OCI-LY7 (cell line): Measurements from ENCODE around the gene MAST2. TPM values are rescaled to one million over a fixed set of nuclear protein-coding genes. Genes with fewer than 3 reads are reported as not detected.
A peak's percentile ranks its signal among the peaks of the same experiment; 100 is the strongest.

Experiments
- BruUV-seq: library from RNA; stranded (reverse); fragments of 400-500 nt; replicated peaks from 2 replicates; lab custom pipeline; 2021; lab: Mats Ljungman, UMichigan
- CTCF ChIA-PET: fragments of 300-600 bp; sonication (Branson Sonifier 250); formaldehyde crosslinking; loops from one replicate; lab custom pipeline; 2022; ENCODE audit warnings: antibody characterized with exemption; ENCODE audit not compliant: unreplicated experiment; lab: Charles Lee
- POLR2A ChIA-PET: fragments of 300-600 bp; sonication (Branson Sonifier 250); formaldehyde crosslinking; loops from one replicate; lab custom pipeline; 2022; ENCODE audit warnings: antibody characterized with exemption; lab: Charles Lee
- DNase-seq: peaks from one replicate; pipeline ENCODE4 v3.0.0-alpha.2; 2015; ENCODE audit warnings: low spot score
- H2AFZ ChIP-seq: fragments of 200-600 bp; sonication (generic), shearing (Covaris generic); 2 replicates; pipeline ENCODE4 v1.6.1; 2014; ENCODE audit warnings: mild to moderate bottlenecking, antibody characterized with exemption, low read length, moderate library complexity
- H3K27ac ChIP-seq: fragments of 200-600 bp; sonication (generic); 2 replicates; pipeline ENCODE4 v1.5.1; 2014; ENCODE audit warnings: mixed run types, low read depth, mild to moderate bottlenecking, moderate library complexity, low read length, inconsistent platforms; ENCODE audit not compliant: poor library complexity, severe bottlenecking
- H3K36me3 ChIP-seq: fragments of 200-600 bp; sonication (generic); 2 replicates; pipeline ENCODE4 v1.6.1; 2014; ENCODE audit warnings: mild to moderate bottlenecking, antibody characterized with exemption, low read length, moderate library complexity, mixed read lengths; ENCODE audit not compliant: insufficient read depth
- H3K4me1 ChIP-seq: fragments of 200-600 bp; sonication (generic); 2 replicates; pipeline ENCODE4 v1.5.1; 2014; ENCODE audit warnings: mild to moderate bottlenecking, low read length; ENCODE audit not compliant: insufficient read depth, poor library complexity, severe bottlenecking
- H3K4me2 ChIP-seq: fragments of 200-600 bp; sonication (generic); 2 replicates; pipeline ENCODE4 v1.6.1; 2014; ENCODE audit warnings: mild to moderate bottlenecking, low read length
- H3K4me3 ChIP-seq: fragments of 200-600 bp; sonication (generic); 2 replicates; pipeline ENCODE4 v1.5.1; 2014; ENCODE audit warnings: mild to moderate bottlenecking, low read depth, low read length; ENCODE audit not compliant: poor library complexity, severe bottlenecking
- H3K79me2 ChIP-seq: fragments of 200-600 bp; sonication (generic); 2 replicates; pipeline ENCODE4 v1.6.1; 2016; ENCODE audit warnings: low read depth, mild to moderate bottlenecking, low read length, moderate library complexity, mixed read lengths; ENCODE audit not compliant: insufficient read depth
- H3K9me2 ChIP-seq: fragments of 200-600 bp; sonication (generic); 2 replicates; pipeline ENCODE4 v1.6.1; 2016; ENCODE audit warnings: mild to moderate bottlenecking, low read length, mixed read lengths; ENCODE audit not compliant: insufficient read depth
- H3K9me3 ChIP-seq: fragments of 200-600 bp; sonication (generic); 2 replicates; pipeline ENCODE4 v1.6.1; 2014; ENCODE audit warnings: mild to moderate bottlenecking, mixed run types, low read length, mixed read lengths
- H4K20me1 ChIP-seq: fragments of 200-600 bp; sonication (generic); 2 replicates; pipeline ENCODE4 v1.6.1; 2014; ENCODE audit warnings: mild to moderate bottlenecking, antibody characterized with exemption, low read length, moderate library complexity, mixed read lengths; ENCODE audit not compliant: insufficient read depth
- EZH2phosphoT487 ChIP-seq: fragments of 200-600 bp; sonication (generic); IDR thresholded peaks from 2 replicates; pipeline ENCODE4 v1.6.1; 2018; ENCODE audit warnings: low read depth, borderline replicate concordance, mild to moderate bottlenecking, mixed run types, antibody characterized with exemption, low read length, moderate library complexity, mixed read lengths
- intact Hi-C: fragments of 100-400 bp; cut with micrococcal nuclease; formaldehyde crosslinking; loops from one replicate; pipeline ENCODE4 v1.10.0; 2022; ENCODE audit not compliant: unreplicated experiment
- total RNA-seq, 2 experiments: library from RNA; depleted of rRNA in 1 of 2; stranded (reverse); fragments of >200 nt in 1 of 2; shearing (Covaris generic) in 1 of 2; gene quantifications; 2 replicates each; pipeline ENCODE4 v1.2.3, GENCODE V29; 2014 to 2022
- TF ChIP-seq, protein P1 (sequence below): fragments of 200-600 bp; sonication (generic); conservative IDR thresholded peaks from 2 replicates; pipeline ENCODE4 v1.5.1; 2014; ENCODE audit warnings: mild to moderate bottlenecking, antibody characterized with exemption, low read length, moderate library complexity, mixed read lengths

MAST2 gene
- total RNA-seq, 2 experiments from 2014 or later = 32.1 to 67.2 TPM

DNA sequence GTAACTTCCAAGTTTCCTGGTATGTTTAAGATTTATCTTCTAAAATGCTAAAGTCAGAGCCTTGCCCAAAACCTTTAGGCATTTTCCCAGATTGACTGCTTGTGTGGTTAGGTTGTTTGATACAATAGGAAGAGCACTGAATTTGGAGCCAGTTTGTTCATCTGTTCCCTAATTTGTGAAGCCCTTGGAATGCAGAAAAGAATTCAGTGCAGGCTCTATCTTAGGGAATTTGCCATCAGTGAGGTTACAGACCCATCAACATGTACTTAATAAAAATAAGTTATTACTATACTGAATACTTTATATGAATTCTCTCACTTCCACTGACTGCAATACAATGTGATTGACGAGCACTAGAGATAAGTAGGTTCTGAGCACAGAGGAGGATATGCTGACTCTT, 208.8 kb downstream of the MAST2 start:
- Histone ChIP-seq H3K4me1 (no peaks in the 10 kb centered on the region), H3K9me3 (no peaks in the 10 kb centered on the region), H3K79me2 (no peaks in the 10 kb centered on the region), H3K9me2 (no peaks in the 10 kb centered on the region), H4K20me1 (no peaks in the 10 kb centered on the region), H3K4me2 (no peak overlapping the region), H3K4me3 (no peak overlapping the region), H3K27ac (no peak overlapping the region), H3K36me3 (peaks cover 66% of the 10 kb centered on the region), H2AFZ (no peak overlapping the region)
- CTCF ChIA-PET = interaction anchor here (0.5 kb wide), 1 partner anchor 211 kb away, joined by 15 read pairs; no protein-coding TSS in a partner anchor
- TF ChIP-seq EZH2phosphoT487 = no peak
- TF ChIP-seq, protein P1, sequence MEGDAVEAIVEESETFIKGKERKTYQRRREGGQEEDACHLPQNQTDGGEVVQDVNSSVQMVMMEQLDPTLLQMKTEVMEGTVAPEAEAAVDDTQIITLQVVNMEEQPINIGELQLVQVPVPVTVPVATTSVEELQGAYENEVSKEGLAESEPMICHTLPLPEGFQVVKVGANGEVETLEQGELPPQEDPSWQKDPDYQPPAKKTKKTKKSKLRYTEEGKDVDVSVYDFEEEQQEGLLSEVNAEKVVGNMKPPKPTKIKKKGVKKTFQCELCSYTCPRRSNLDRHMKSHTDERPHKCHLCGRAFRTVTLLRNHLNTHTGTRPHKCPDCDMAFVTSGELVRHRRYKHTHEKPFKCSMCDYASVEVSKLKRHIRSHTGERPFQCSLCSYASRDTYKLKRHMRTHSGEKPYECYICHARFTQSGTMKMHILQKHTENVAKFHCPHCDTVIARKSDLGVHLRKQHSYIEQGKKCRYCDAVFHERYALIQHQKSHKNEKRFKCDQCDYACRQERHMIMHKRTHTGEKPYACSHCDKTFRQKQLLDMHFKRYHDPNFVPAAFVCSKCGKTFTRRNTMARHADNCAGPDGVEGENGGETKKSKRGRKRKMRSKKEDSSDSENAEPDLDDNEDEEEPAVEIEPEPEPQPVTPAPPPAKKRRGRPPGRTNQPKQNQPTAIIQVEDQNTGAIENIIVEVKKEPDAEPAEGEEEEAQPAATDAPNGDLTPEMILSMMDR = no peak
- POLR2A ChIA-PET = interaction anchor here (0.6 to 0.8 kb wide), 2 partner anchors 45 to 208 kb away, joined by 3 read pairs; no protein-coding TSS in a partner anchor
- DNase-seq = no peak
- no TSS peak for BruUV-seq
- intact Hi-C loops = no loop called here

DNA sequence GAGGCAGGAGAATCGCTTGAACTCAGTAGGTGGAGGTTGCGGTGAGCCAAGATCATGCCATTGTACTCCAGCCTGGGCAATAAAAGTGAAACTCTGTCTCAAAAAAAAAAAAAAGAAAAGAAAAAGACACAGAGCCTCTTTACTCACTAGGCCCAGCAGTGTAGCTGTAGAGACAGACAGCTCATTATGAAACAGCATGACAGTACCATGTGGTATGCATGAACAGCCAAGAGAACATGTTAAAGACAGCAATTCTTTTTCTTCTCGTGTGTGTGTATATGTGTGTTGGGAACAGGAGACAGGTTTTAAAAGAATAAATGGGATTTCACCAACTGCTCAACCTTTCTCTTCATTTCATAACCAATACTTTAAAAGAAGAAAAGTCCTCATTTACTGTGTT, 210.2 kb downstream of the MAST2 start:
- Histone ChIP-seq H3K79me2 (no peaks in the 10 kb centered on the region), H3K9me2 (no peaks in the 10 kb centered on the region), H3K4me3 (no peak overlapping the region), H3K9me3 (no peaks in the 10 kb centered on the region), H3K4me2 (no peak overlapping the region), H4K20me1 (no peaks in the 10 kb centered on the region), H3K36me3 (peaks cover 57% of the 10 kb centered on the region), H3K27ac (no peak overlapping the region), H2AFZ (no peak overlapping the region), H3K4me1 (peaks cover 4% of the 10 kb centered on the region)
- DNase-seq = no peak
- ChIA-PET POLR2A (no interaction called here), CTCF (no interaction called here)
- TF ChIP-seq EZH2phosphoT487 = no peak
- TF ChIP-seq, protein P1 = no peak
- no TSS peak for BruUV-seq
- intact Hi-C loops = no loop called here

DNA sequence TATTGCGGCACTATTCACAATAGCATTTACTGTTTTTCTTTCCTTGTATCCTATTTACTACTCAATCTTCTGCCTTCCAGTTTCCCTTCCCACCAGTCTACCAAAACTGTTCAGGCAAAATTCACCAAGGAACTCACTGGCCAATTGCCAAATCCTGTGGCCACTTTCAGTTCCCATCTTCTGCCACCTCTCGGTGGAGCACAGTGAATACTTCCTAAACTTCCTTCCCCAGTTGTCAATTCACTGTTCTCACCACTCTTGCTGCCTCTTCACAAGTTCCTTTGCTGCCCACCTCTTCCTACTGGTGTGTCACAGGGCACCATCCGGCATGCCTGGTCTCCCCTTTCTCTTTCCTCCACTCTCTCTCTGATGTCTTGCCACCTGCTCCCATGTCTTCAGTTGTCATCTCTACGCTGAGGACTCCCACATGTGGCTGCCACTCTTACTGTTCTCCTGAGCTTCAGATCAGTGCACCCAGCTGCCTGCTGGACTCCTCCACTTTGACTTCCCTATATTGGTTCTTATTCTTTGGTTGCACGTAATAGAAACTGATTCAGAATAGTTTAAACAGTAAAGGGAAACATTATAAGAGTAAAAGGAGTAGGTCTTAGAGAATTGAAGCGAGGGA, 214.6 kb downstream of the MAST2 start:
- Histone ChIP-seq H2AFZ (no peak overlapping the region), H3K79me2 (no peaks in the 10 kb centered on the region), H3K4me2 (no peak overlapping the region), H3K4me3 (no peak overlapping the region), H4K20me1 (no peaks in the 10 kb centered on the region), H3K9me3 (no peaks in the 10 kb centered on the region), H3K36me3 (peaks cover 45% of the 10 kb centered on the region), H3K9me2 (no peaks in the 10 kb centered on the region), H3K4me1 (peaks cover 4% of the 10 kb centered on the region), H3K27ac (no peak overlapping the region)
- no peak for DNase-seq
- ChIA-PET CTCF (no interaction called here), POLR2A (interaction anchor here (0.6 kb wide), 1 partner anchor 75 kb away, joined by 3 read pairs; no protein-coding TSS in a partner anchor)
- intact Hi-C loops = no loop called here
- TF ChIP-seq, protein P1 = peak; percentile 15; the same call in 1 of the 2 replicates
- TF ChIP-seq EZH2phosphoT487 = no peak
- BruUV-seq = no TSS peak
